GM10847 (cell line): Measurements from ENCODE around the gene PKD2.

ENCODE experiments used
- POLR2A ChIP-seq: IDR thresholded peaks from 2 replicates; pipeline ENCODE4 v1.6.1; 2011; ENCODE audit not compliant: insufficient read length; ENCODE audit errors: extremely low read depth

The PKD2 gene

GRCh38 chr4:88077911-88078524, 70.6 kb downstream of the PKD2 start:
- TF ChIP-seq POLR2A: no peak

- no peak for TF ChIP-seq POLR2A
Measured at GRCh38 chr4:88078579-88078978, 71.1 kb downstream of the PKD2 start.

GRCh38 chr4:88080626-88081025, 73.2 kb downstream of the PKD2 start:
- TF ChIP-seq POLR2A: no peak

DNA sequence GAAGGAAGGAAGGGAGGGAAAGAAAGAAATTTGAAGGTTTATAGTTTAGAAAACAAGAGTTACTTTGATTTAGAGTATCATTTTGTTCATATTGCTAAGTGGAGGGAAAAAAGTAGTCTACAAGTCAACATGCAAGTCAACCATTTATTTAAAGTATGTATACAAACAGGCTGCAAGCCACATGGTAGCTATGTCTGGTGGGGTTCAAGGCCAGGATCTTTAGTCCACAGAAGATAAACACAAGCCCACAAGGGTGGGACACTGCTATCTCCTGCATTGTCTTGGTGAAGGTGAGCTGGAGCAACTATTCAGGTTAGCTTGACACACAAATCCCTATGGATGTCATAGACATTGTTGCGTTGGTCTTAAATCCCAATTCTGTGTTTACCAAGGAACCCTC, 79.6 kb downstream of the PKD2 start:
- TF ChIP-seq POLR2A: no peak

GRCh38 chr4:88090898-88091297, 83.5 kb downstream of the PKD2 start:
- no peak for TF ChIP-seq POLR2A

- TF ChIP-seq POLR2A: no peak
Measured at GRCh38 chr4:88091378-88091777, 83.9 kb downstream of the PKD2 start.

- TF ChIP-seq POLR2A: no peak
Measured at GRCh38 chr4:88093874-88094273, 86.4 kb downstream of the PKD2 start.

- no peak for TF ChIP-seq POLR2A
Measured at GRCh38 chr4:88097301-88097700, 89.9 kb downstream of the PKD2 start.

DNA sequence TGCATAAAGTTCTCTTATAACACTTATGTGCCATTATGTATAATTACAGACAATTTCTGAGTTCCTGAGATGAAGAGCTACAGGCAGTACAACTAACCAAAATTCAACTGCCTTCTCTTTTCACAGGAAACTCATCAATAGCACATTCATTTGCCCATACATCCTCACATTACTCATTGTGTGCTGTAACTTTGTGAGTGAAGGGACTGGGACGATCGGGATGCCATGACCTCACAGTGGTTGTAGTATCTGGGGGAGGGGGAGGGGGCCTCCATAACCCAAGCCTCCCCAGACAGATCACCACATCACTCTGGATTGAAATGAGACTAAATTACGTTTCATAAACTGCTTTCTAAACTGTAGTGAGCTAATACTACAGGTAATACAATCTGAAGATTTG, 90.3 kb downstream of the PKD2 start:
- TF ChIP-seq POLR2A: no peak

DNA sequence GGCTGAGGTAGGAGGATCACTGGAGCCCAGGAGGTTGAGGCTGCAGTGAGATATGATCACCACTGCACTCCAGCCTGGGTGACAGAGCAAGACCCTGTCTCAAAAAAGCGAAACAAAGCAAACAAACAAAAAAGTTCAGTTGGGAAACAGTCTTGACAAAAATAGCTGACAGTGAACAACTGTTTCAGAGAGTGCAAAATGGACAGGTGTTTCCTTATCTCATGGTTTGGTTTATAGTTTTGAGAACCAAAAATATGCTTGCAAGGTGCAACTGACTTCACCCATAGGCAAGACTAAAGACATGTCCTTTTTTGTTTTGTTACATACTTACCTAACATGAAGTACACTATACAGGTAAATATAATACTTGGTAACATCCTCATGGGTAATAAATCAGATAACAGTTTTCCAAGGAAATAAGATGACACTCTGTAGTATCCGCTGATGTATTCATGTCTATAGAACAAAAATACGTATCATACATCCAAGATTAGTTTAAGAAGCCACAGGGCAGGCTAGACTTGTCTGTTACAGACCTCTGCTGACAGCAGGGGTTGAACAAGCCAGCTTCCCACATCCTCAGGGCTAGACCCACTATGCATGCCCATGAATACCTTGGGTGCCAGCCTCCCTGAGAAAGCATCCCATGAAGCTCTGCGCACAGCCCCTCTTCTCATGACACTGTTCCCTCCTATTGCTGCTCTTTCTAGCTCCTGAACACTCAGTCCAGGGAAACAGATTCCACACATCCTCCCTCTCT, 91.7 kb downstream of the PKD2 start:
- no peak for TF ChIP-seq POLR2A

DNA sequence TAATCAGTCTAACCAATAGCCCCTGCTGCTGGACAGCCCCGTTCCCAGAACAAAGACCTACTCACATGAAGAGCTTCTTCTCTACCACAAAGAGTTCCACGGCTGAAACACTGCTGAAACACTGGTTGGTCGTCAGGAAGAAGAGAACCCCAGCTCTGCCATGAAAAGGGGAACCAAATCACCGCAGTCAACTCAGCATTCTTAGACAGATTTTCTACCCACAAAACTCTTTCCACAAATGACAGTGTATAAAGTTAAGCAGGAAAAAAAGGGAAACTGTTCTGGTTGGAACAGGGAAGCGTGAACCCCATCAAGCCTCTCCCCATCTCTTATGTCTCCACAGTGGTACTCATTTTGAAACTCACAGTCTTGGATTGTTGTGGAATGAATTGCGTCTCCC, 93.7 kb downstream of the PKD2 start:
- no peak for TF ChIP-seq POLR2A

- no peak for TF ChIP-seq POLR2A
Measured at GRCh38 chr4:88102026-88102425, 94.6 kb downstream of the PKD2 start.

DNA sequence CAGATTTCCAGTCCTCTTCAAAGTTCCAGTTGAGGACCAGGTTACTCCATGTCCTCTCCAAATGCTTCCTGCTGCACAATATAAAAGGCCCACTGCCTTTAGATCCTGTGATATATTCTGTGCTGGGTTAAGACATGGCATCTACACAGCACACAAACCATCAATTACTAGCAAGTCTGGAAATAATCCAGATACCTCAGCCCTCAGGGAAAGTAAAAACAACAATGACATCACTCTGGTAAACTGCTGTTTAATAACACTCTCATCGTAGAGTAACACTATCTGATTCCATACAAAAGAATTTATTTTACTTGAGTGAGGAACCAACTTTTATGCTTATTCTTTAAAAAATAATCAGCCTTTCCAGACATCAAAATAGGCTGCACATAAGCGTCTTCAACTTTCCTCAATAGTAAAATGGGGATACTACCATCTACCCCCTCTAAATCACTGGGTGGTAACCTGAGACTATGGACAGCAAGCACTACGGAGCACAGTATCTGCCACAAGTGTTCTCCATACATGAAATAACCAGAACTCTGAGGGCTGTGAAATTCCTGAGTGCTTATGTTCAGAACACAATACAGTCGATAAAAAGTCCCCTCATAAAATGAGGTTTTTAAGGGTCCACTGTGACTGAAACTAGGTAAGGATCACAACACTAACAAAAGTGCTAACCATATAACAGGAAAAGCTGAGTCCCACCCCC, 97.6 kb downstream of the PKD2 start:
- TF ChIP-seq POLR2A: no peak

GRCh38 chr4:88106205-88106604, 98.8 kb downstream of the PKD2 start:
- TF ChIP-seq POLR2A: no peak

- no peak for TF ChIP-seq POLR2A
Measured at GRCh38 chr4:88107406-88108107, 100.1 kb downstream of the PKD2 start.

DNA sequence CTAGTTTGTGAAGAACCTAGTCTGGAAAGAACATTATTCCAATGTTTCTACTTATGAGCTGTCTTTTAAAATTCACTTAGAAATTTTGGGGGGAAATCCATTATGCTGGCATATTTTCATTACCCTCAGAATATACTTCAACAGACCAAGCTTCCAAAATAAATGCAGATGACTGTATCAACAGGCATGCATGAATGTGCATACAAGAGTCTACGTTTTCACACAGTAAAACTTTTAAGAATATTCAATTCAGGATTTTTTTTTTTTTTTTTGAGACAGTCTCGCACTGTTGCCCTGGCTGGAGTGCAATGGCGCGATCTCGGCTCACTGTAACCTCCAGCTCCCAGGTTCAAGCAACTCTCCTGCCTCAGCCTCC, 101.3 kb downstream of the PKD2 start:
- TF ChIP-seq POLR2A: no peak

DNA sequence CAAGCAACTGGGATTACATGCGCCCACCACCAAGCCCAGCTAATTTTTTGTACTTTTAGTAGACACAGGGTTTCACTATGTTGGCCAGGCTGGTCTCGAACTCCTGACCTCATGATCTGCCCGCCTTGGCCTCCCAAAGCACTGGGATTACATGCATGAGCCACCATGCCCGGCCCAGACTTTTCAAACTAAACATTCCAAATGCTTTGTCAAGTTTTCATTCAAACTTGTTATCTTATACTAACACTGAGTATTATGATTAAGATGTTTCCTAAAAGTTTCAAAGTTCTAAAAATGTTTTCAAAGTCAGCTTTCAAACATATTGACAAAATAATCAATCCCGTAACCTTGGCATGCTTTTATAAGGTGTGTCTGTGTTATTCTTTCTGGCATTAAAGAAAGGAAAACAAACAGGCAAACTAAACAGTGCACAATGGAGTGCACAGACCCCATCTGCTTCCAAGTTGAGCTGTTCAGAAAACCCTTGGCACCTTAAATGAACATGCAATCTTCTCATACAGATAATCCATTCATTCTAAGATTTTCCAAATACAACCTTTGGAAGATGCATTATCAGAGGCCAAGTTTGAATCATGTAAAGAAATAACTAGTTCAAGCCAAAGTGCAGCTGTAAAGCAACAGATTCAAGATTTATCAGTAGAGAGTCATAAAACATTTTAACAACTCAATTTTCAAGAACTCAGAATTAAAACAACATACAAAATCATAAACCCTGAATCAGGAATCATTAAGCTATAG, 101.9 kb downstream of the PKD2 start:
- TF ChIP-seq POLR2A: no peak
